HG03039 (cell line): Measurements from ENCODE around the gene MRPL32.

ENCODE experiments used
- ATAC-seq: cut with Tn5 transposase; IDR thresholded peaks from one replicate; pipeline ENCODE4 v1.9.1; 2021; ENCODE audit warnings: mild to moderate bottlenecking, moderate library complexity; ENCODE audit not compliant: unreplicated experiment

The MRPL32 gene

GRCh38 chr7:42964293-42964692 is 32.1 kb downstream of the MRPL32 start:
- no peak for ATAC-seq

GRCh38 chr7:42964849-42965805 is 33.0 kb downstream of the MRPL32 start:
- no peak for ATAC-seq

- no peak for ATAC-seq
These were observed 35.2 kb downstream of the MRPL32 start for GRCh38 chr7:42967391-42967790.

DNA sequence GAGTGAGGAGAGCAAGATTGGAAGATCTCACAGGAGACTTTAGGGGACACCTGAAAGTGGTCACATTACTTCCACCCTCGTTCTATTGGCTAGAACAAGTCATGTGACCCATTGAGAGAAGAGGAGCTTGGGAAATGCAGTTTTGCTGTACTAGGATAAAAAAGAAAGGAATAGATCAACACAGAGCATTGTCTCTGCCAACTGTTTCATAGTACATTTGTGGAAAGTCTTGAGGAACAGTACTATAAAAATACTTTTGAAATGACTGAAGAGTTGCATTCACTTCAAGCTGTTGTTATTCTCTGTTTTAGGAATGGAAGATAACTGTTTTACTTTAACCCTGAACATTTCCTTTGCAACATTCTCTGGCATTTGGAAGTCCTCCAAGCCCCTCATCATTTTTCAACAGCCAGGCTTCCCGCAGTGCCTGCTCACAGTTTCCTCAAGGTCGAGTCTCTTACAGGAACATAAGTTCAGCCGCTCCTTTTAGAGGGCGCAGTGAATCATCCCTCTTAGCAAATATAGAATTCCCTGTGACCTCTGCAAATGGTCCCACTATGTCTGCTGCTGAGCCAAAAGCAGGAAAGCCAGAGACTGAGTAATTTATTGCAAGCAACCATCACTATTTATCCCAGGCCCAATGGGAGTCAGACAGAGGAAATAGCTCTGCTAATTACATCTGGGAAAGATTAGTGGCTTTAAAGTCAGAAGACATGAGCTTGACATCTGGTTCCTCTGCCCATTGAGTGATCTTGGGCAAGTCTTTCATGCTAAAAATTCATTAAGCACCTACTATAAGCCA is 40.7 kb downstream of the MRPL32 start:
- ATAC-seq, result no peak

GRCh38 chr7:42976371-42976770 is 44.2 kb downstream of the MRPL32 start:
- no peak for ATAC-seq

- no peak for ATAC-seq
These were observed 46.3 kb downstream of the MRPL32 start for GRCh38 chr7:42978496-42978895.

GRCh38 chr7:42980084-42980483 is 47.9 kb downstream of the MRPL32 start:
- ATAC-seq, result no peak

GRCh38 chr7:42980514-42980913 is 48.3 kb downstream of the MRPL32 start:
- no peak for ATAC-seq

GRCh38 chr7:42981601-42982000 is 49.4 kb downstream of the MRPL32 start:
- ATAC-seq, result no peak

DNA sequence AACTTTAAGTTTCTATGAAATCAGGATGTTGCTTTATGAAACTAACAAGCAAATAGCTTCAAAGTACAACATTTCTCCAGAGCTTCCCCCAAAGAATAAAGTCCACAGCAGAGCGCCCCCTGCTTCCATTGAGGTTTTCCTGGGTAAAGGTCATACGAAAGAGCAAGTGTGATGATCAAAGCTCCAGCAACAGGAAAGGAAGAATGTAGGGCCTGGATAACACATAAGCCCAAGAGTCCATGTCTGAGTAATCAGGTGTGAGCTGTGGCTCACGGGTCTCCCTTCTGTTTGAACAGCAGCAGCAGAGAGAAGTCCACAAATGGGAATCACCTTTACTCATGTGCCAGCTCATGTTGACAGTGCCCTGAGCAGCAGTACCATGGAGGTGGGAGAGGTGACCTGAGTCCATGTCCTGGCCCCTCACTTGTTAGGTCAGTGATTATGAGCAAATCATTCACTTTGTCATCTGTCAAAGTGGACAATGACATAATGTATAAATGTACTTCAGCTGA is 50.5 kb downstream of the MRPL32 start:
- no peak for ATAC-seq

DNA sequence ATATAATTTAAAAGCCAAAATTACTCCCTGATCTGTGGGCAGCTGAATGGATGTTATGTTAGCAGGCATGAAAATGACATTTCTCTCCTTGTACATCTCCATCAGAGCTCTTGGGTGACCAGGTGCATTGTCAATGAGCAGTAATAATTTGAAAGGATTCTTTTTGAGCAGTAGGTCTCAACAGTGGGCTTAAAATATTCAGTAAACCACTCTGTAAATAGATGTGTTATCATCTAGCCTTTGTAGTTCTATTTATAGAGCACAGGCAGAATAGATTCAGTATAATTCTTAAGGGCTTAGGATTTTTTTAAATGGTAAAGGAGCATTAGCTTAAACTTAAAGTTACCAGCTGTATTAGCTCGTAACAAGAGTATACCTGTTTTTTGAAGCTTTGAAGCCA is 52.0 kb downstream of the MRPL32 start:
- ATAC-seq, result no peak

GRCh38 chr7:42986213-42986612 is 54.0 kb downstream of the MRPL32 start:
- ATAC-seq, result no peak

DNA sequence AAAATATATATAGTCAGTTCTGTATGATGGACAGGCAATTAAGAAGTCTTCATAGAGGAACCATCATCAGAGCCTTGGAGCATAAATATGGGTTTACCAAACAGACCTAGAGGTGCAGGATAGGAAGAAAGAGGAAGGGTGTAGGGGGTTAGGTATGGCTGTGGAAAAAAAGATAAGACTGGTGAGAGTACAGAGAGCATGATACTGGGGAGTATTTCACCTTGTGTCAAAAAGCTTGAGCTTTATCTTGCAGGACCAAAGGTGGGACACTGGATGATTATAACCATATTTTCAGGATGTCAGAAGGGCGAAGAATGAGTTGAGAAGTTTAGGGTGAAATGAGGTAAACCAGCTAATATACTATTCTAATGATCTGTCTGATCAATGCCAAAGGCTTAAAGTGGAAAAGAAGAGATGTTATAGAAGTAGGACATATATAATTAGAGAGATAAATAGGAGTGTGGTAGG is 54.6 kb downstream of the MRPL32 start:
- no peak for ATAC-seq
